GM12891 (cell line): Measurements from ENCODE around the gene BOD1.

Source experiments
- DNase-seq: peaks from one replicate; pipeline ENCODE4 v3.0.0; 2011; ENCODE audit warnings: low spot score; ENCODE audit not compliant: insufficient read length
- FAIRE-seq: peaks from 2 replicates; lab custom pipeline; 2011; peaks lifted over from hg19 to GRCh38; lab: Jason Lieb, UNC
- PAX5 ChIP-seq: IDR thresholded peaks from 2 replicates; pipeline ENCODE4 v1.6.1; 2011; ENCODE audit warnings: low read length, moderate library complexity, mild to moderate bottlenecking; ENCODE audit not compliant: insufficient read depth, severe bottlenecking
- POLR2A ChIP-seq: IDR thresholded peaks from 2 replicates; pipeline ENCODE4 v1.6.1; 2011; ENCODE audit warnings: low read depth, low read length, control low read depth
- POLR2AphosphoS5 ChIP-seq: IDR thresholded peaks from 2 replicates; pipeline ENCODE4 v1.6.1; 2011; ENCODE audit warnings: low read depth, low read length, control low read depth
- POU2F2 ChIP-seq: IDR thresholded peaks from 2 replicates; pipeline ENCODE4 v1.6.1; 2011; ENCODE audit warnings: low read depth, mild to moderate bottlenecking, control low read depth, low read length, moderate library complexity
- SPI1 ChIP-seq: IDR thresholded peaks from 2 replicates; pipeline ENCODE4 v1.6.1; 2011; ENCODE audit warnings: low read depth, low read length, control low read depth
- TAF1 ChIP-seq: IDR thresholded peaks from 2 replicates; pipeline ENCODE4 v1.6.1; 2011; ENCODE audit warnings: low read depth, low read length, control low read depth

BOD1 gene

DNA sequence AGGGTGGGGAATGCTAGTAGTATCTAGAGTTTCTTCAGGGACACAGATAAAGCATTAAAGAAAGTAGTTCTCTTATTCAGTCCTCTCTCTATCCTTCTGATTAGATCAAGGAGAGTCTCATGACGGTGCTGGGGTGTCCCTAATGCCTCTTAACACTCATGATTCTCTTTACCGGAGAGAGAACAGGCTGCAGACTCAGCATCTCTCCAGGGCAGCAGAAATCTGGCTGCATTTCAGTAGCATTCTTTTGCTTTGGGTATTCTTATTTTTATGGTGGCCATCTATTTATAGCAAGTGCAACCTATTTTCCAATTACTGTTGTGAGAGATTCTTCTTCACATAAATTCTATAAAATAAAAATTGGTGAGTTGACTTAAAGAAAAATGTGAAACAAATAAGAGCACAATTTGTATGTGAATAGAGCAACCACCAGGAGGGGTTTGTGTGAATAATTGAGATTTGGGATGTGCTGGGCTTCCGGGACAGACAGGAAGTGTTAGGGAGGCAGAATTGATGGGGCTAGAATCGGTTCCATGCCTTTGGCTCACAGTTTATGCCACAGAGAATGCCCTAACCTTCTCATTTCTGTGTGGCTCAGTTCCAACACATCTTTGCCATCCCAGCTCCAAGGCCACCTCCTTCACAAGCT is 23.8 kb upstream of the BOD1 start:
- DNase-seq: no peak
- FAIRE-seq: peak; percentile 33
- TF ChIP-seq POU2F2 (no peak), SPI1 (no peak), POLR2AphosphoS5 (no peak), POLR2A (no peak), PAX5 (no peak), TAF1 (no peak)

DNA sequence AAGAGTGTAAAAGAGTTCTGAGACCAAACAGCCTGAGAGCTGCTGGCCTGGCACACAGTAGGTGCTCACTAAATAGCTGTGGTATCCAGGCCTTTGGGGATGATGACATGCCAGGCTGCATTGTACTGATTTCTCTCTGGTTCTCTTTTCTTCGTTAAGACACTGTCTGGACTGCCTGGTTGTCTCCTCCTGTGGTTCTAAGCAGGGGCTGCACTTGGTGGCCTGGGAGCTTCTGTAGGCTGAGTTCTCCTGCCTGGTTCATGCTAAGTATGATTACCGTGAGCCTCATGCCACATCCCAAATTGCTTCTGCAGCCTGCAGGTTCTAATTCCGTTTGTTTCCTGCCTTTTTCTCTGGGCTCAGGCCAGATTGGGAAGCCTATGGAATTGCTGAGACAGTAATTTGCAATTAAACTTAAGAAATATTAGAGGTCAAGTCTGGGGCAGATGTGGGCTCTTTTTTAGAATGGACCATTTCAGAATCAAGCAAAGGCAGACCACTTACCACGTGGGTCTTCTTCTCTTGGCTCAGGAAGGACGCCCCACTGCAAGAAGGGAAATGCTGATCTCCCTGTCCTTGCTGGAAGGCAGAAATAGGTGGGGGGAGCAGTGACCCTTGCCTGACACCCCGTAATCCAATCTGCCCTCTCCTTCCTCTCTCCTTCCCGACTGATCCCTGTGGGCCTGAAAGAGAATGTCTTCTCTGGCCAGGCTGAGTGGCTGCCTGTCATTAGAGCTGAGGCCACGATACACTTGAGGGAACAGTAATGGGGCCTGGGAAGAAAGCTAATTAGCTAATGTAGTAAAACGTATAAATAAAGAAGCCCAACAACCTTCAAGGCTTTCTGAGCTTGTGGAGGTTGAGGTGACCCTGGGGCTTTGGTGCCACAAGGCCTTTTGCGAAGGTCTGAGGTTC is 21.9 kb upstream of the BOD1 start:
- no peak for DNase-seq
- no peak for FAIRE-seq
- TF ChIP-seq POLR2AphosphoS5 (no peak), POLR2A (no peak), SPI1 (no peak), POU2F2 (no peak), PAX5 (no peak), TAF1 (no peak)

DNA sequence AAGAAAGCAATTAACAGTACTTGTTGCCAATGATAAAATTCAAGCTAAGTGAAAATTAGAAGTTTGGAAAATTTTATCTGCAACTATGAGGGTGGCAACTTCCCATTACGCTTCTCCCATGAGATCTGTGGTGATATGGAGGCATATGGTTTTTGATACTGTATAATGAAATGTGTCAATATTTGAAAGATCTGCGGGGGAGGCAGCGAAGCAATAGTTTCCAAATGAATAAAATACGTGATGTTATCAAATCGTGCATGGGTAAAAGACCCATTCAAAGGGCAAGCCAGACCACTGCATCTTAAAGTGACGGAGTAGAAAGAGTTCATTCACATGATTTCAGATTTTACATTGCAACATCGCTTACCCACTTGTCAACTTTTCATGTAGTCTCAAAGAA is 20.9 kb upstream of the BOD1 start:
- TF ChIP-seq TAF1 (no peak), POU2F2 (no peak), POLR2AphosphoS5 (no peak), PAX5 (no peak), SPI1 (no peak), POLR2A (no peak)
- FAIRE-seq (no peak), DNase-seq (no peak)

DNA sequence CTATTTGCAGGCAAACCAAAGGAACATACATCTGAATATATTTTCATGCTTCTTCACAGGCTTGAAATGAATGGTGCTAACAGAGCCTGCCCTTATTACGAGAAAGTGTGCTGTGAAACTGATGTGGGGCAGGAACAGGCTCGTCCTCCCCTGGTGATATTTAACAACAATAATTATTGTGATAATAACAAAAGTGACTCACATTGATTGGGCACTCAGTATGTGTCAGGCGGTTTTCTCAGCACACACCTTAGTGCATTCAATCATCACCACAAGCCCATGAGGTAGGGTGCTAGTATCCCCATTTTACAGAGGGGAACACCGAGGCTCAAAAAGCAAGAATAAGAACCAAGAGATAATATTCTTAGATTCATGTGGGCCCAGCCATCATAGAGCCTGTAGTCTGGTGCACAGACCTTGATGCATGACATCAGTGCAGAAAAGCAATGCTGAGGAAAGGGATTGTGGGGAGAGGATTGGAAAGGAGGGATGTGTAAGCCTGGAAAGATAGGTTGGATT is 18.1 kb upstream of the BOD1 start:
- DNase-seq (no peak), FAIRE-seq (no peak)
- TF ChIP-seq POLR2A: no peak
- TF ChIP-seq POU2F2: no peak
- TF ChIP-seq TAF1: no peak
- TF ChIP-seq POLR2AphosphoS5: no peak
- no peak for TF ChIP-seq PAX5
- no peak for TF ChIP-seq SPI1

DNA sequence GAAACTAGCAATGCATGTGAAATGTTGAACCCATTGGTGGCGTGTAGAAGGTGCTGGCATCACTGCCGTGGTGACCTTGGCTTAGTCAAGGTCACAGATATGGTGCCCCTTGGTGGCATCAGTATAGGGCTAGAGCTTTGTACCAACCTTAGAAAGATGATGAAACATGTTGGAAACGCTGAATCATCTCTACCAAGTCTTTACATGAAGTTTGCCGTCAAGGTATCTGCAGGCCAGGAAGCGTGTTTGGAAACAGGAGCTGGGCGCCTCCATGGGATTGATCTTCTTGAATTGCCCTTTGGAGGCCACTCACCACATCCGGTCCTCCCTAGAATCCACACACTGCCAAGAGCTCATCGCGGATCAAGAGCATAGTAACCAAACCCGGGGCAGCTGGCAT is 16.9 kb upstream of the BOD1 start:
- FAIRE-seq (no peak), DNase-seq (no peak)
- TF ChIP-seq POLR2AphosphoS5 (no peak), TAF1 (no peak), PAX5 (no peak), POU2F2 (no peak), POLR2A (no peak), SPI1 (no peak)

DNA sequence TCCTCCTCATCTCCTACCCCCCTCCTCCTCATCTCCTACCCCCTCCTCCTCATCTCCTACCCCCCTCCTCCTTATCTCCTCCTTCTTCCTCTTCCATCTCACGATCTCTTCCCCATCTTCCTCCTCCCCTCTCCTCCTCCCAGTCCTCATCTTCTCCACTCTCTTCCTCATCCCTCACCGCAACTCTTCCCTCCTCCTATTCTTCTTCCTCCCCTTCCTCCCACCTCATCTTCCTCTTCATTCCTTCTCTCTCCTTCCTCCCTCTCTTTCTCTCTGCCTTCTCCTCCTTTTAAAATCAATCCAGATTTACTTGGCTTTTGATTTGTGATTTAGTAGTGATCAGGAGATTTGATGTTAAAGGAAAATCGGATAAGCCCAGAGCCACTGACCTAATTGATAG is 15.0 kb upstream of the BOD1 start:
- no peak for TF ChIP-seq POU2F2
- no peak for TF ChIP-seq POLR2AphosphoS5
- no peak for TF ChIP-seq TAF1
- TF ChIP-seq PAX5: no peak
- TF ChIP-seq SPI1: no peak
- no peak for TF ChIP-seq POLR2A
- DNase-seq (no peak), FAIRE-seq (no peak)

DNA sequence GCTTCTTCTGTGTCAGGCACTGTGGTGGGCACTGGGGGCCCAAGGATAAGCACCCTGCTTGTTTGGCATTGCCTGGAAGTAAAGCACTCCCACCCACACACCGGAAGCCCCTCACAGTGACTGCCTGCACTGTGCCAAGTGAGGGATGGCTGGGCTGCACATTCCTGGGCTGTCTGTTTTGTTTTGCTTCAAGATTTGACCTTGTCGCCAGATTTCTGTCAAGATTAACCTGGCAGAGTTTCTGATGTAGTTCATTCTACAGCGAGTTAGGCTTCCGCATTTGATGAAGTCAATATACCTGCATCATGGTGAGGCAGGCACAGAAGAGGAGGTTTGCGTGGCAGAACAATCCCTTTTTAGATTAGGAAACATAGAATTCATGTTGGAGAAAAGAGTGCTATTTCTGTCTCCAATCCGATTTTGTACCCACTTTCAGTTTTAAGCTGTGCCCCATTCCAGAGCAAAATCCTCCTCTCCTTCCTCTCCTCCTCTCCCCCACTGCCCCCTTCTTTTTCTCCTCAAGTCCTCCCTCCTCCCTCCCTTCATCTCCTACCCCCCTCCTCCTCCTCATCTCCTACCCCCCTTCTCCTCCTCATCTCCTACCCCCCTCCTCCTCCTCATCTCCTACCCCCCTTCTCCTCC is 14.4 kb upstream of the BOD1 start:
- TF ChIP-seq POU2F2 (no peak), POLR2AphosphoS5 (no peak), SPI1 (no peak), TAF1 (no peak), POLR2A (no peak), PAX5 (no peak)
- FAIRE-seq: no peak

DNA sequence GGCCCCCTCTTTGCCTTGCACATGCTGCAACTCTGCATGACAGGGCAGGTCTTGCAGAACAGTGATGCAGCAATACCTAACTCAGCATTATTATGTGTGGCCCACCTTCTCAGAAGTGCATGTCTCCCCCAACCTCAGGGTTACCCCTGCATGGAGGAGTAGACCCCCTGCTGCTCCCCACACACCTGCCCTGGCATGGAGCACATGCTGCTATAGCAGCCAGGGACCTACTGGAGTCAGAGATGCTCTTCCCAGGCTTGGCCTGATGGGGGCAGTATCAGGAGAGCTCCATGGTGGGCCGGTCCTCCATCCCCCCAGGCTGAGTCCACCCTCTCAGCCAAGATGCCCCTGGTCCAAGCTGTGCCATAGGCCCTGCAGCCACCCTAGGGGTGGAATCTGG is 13.2 kb upstream of the BOD1 start:
- TF ChIP-seq POLR2AphosphoS5: no peak
- TF ChIP-seq SPI1: no peak
- TF ChIP-seq TAF1: no peak
- no peak for TF ChIP-seq POLR2A
- no peak for TF ChIP-seq PAX5
- no peak for TF ChIP-seq POU2F2
- DNase-seq: peak; percentile 30
- peak; percentile 33 for FAIRE-seq

More for the DNA sequence above, 14.4 kb upstream of the BOD1 start:
- DNase-seq: no peak
